ENCODE data around the gene PDZK1IP1.

DNA sequence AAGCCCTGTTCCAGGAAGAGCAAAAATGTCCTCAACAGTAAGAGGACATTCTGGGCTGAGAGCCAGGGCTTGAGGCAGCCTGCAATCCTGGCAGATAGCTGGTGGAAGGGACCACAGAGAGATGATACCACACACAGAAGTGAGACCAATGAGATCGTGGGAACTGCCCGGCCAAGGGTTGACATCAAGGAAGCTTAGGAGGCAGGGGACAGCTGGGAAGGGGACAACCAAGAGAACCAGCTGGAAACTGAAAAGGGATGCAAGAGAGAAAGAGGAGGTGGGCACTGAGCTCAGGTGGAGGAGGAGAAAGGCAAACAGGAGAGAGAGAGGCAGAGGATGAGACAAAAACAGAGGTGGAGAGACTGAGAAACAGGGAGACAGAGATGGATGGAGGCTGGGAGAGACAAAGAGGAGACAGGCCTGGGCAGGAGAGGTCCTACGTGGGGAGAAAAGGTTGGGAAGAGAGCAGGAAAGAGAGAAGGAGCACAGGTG is 9.2 kb downstream of the PDZK1IP1 start:
- TF ChIP-seq, protein P1, sequence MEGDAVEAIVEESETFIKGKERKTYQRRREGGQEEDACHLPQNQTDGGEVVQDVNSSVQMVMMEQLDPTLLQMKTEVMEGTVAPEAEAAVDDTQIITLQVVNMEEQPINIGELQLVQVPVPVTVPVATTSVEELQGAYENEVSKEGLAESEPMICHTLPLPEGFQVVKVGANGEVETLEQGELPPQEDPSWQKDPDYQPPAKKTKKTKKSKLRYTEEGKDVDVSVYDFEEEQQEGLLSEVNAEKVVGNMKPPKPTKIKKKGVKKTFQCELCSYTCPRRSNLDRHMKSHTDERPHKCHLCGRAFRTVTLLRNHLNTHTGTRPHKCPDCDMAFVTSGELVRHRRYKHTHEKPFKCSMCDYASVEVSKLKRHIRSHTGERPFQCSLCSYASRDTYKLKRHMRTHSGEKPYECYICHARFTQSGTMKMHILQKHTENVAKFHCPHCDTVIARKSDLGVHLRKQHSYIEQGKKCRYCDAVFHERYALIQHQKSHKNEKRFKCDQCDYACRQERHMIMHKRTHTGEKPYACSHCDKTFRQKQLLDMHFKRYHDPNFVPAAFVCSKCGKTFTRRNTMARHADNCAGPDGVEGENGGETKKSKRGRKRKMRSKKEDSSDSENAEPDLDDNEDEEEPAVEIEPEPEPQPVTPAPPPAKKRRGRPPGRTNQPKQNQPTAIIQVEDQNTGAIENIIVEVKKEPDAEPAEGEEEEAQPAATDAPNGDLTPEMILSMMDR (IDR thresholded peaks at IDR 0.05; ENCODE audit: insufficient read depth, low read length, poor library complexity, severe bottlenecking) = no peak
- no peak for TF ChIP-seq EZH2phosphoT487 (conservative IDR thresholded peaks at IDR 0.05; ENCODE audit: low read length)

All from SU-DHL-6 (cell line).